ENCODE measurements around the gene ACADVL. TPM values are rescaled to one million over a fixed set of nuclear protein-coding genes. Genes with fewer than 3 reads are reported as not detected.

ACADVL gene
- total RNA-seq, 1 donor from 2014 or later = 281 TPM

DNA sequence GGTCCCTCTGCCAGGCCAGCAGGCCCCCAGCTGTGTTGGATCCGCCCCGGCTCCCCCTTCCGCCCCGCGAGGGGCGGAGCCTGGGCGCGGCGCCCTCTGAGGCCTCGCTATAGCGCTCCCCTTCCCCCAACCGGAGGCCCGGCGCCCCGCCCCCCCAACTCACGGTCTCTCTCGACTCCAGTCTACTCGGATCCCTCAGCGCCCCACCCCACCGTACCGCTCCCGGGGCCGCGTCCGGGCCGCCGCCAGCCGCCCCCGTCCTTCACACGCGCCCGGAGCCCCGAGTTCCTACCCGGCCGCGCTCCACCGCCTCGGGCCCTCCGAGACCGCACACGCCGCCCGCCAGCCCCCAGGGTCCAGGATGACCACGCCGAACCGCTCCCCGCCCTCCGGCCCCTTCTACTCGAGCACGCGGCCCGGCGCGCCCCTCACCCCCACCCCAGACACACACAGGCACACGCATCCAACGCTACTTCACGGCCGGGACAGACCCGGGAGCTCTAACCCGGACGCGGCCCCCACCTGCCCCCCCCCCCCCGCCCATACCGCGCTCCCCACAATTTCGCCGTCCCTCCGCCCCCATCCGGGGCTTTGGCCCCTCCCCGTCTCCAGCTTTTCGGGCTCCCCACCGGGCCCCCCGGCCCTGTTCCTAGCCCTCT is 18.2 kb downstream of the ACADVL start:
- H3K4me3 Mint-ChIP-seq (ENCODE audit: unreplicated experiment) = peak overlapping the region; percentile 99
- peaks cover 42% of the 10 kb centered on the region for H3K27me3 Mint-ChIP-seq (ENCODE audit: unreplicated experiment)
- H3K27ac Mint-ChIP-seq (ENCODE audit: unreplicated experiment) = peak overlapping the region; percentile 76
- TF ChIP-seq, protein P1, sequence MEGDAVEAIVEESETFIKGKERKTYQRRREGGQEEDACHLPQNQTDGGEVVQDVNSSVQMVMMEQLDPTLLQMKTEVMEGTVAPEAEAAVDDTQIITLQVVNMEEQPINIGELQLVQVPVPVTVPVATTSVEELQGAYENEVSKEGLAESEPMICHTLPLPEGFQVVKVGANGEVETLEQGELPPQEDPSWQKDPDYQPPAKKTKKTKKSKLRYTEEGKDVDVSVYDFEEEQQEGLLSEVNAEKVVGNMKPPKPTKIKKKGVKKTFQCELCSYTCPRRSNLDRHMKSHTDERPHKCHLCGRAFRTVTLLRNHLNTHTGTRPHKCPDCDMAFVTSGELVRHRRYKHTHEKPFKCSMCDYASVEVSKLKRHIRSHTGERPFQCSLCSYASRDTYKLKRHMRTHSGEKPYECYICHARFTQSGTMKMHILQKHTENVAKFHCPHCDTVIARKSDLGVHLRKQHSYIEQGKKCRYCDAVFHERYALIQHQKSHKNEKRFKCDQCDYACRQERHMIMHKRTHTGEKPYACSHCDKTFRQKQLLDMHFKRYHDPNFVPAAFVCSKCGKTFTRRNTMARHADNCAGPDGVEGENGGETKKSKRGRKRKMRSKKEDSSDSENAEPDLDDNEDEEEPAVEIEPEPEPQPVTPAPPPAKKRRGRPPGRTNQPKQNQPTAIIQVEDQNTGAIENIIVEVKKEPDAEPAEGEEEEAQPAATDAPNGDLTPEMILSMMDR (IDR thresholded peaks at IDR 0.05; ENCODE audit: unreplicated experiment) = no peak
- no peaks in the 10 kb centered on the region for H3K9me3 Mint-ChIP-seq (ENCODE audit: unreplicated experiment)
- H3K36me3 Mint-ChIP-seq (ENCODE audit: low read depth, unreplicated experiment) = peaks cover 50% of the 10 kb centered on the region
- DNase-seq (ENCODE audit: low spot score) = peak; percentile 65
- H3K4me1 Mint-ChIP-seq (ENCODE audit: unreplicated experiment) = peaks cover 46% of the 10 kb centered on the region

DNA sequence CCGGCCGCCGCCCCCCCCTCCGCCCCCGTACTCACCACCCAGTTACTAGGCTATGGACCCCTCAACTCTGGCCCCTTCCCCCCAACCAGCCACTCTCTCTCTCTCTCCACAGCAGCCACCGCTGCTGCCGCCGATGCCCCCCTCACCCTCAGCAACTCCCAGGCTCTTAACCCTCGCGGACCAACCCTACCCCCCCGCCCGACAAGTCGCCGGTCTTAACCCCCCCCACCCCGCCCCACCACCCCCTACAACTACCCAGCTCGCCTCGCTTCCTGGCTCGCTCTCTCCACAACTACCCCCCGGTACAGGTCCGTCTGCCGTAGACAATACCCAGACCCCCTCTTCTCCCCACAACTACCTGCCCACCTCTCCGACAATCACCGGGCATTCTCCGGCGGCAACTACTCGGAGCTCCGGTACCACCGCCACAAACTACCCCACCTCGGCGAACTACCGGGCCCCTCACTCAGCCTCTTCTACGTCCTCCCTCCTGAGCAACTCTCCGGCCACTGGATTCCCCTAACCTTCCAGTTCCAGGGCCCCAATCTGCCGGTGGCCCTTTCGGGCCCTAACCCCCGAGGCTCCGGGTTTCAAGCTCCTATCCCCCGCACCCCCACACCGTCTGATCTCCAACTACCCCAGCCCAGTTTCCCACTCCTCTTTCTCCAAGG is 18.8 kb downstream of the ACADVL start:
- TF ChIP-seq, protein P1 (IDR thresholded peaks at IDR 0.05; ENCODE audit: unreplicated experiment) = no peak
- peaks cover 47% of the 10 kb centered on the region for H3K4me1 Mint-ChIP-seq (ENCODE audit: unreplicated experiment)
- peaks cover 42% of the 10 kb centered on the region for H3K27me3 Mint-ChIP-seq (ENCODE audit: unreplicated experiment)
- peak overlapping the region; percentile 98 for H3K4me3 Mint-ChIP-seq (ENCODE audit: unreplicated experiment)
- H3K27ac Mint-ChIP-seq (ENCODE audit: unreplicated experiment) = peak overlapping the region; percentile 89
- no peaks in the 10 kb centered on the region for H3K9me3 Mint-ChIP-seq (ENCODE audit: unreplicated experiment)
- DNase-seq (ENCODE audit: low spot score) = no peak
- H3K36me3 Mint-ChIP-seq (ENCODE audit: low read depth, unreplicated experiment) = peaks cover 56% of the 10 kb centered on the region

DNA sequence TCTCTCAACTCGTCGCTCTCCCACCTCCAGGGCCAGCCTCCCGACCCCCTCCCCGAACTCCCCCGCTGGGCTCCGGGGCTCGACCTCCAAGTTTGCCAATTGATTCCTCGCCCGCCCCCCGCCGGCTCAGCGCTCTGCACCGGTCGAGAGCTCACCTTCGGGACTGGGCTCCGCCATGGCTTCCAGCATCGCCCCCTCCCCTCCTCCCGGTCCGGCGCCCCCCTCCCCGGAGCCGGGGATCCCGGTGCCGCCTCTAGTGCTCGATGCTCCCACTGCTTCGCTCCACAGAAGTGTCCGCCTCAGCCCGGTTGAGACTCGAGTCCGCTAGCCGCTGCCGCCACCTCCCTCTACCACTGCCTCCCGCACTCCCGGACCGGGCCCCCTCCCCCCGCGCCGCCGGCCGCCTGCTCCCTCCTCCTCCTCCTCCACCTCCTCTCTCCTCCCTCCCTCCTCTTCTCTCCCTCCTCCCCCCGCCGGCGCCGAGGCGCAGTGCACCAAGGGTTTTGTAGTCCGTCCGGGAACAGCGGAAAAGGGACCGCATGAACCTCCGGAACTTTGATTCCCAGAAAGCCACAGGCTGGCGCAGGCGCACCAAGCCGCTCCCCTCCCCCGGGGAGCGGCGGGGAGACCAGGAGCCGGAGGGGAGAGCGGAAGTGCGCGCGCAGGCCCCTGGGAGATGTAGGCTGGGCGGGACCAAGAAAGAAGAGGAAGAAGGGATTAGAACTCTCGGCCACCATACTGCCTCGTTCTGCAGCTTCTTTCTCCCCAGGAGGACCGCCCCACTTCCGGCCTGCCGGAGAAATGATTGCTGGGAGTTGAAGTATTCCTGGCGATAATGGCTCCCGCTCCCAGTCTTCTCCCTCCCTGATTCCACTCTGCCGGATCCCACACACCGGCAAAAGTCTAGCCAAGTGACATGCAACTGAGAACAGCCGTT is 19.6 kb downstream of the ACADVL start, which contains the start of gene PHF23:
PHF23 (minus strand) TSS at position 367 of the 937 bp plus-strand sequence; CDS start at position 189, 178 bp downstream.
- H3K4me3 Mint-ChIP-seq (ENCODE audit: unreplicated experiment) = peak within 1 kb of the TSS; percentile 98
- H3K9me3 Mint-ChIP-seq (ENCODE audit: unreplicated experiment) = no peaks in the 10 kb centered on the region
- TF ChIP-seq, protein P1 (IDR thresholded peaks at IDR 0.05; ENCODE audit: unreplicated experiment) = no peak
- H3K27ac Mint-ChIP-seq (ENCODE audit: unreplicated experiment) = peak within 1 kb of the TSS; percentile 98
- H3K27me3 Mint-ChIP-seq (ENCODE audit: unreplicated experiment) = peaks cover 37% of the 10 kb centered on the region
- peak; percentile 97 for DNase-seq (ENCODE audit: low spot score)
- H3K36me3 Mint-ChIP-seq (ENCODE audit: low read depth, unreplicated experiment) = peaks cover 58% of the 10 kb centered on the region
- peaks cover 44% of the 10 kb centered on the region for H3K4me1 Mint-ChIP-seq (ENCODE audit: unreplicated experiment)

DNA sequence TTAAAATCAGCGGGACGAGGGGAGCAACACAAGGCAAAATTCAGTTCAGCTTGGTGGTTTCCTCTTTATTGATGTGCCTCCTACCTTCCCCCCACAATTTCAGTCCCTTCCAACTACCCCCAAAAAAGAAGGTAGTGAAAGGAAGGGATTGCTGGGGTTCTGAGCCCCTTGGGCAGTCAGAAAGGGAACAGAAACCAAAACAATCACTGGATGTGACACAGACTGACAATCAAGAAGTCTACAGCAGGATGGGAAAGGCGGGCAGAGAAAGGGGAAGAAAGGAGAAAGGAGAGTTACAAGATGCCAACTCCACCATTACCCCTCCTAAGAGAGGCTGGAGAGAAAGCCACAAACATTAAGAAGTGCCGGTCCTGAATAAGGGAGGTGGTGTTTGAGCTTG is 20.6 kb downstream of the ACADVL start:
- TF ChIP-seq, protein P1 (IDR thresholded peaks at IDR 0.05; ENCODE audit: unreplicated experiment) = no peak
- peaks cover 34% of the 10 kb centered on the region for H3K27me3 Mint-ChIP-seq (ENCODE audit: unreplicated experiment)
- H3K36me3 Mint-ChIP-seq (ENCODE audit: low read depth, unreplicated experiment) = peaks cover 53% of the 10 kb centered on the region
- no peak for DNase-seq (ENCODE audit: low spot score)
- peak overlapping the region; percentile 98 for H3K27ac Mint-ChIP-seq (ENCODE audit: unreplicated experiment)
- H3K4me3 Mint-ChIP-seq (ENCODE audit: unreplicated experiment) = peak overlapping the region; percentile 98
- H3K4me1 Mint-ChIP-seq (ENCODE audit: unreplicated experiment) = peaks cover 40% of the 10 kb centered on the region
- no peaks in the 10 kb centered on the region for H3K9me3 Mint-ChIP-seq (ENCODE audit: unreplicated experiment)

Data from endothelial cell (in vitro differentiated cells).